Ovary (tissue), 3 donors: ENCODE measurements around the gene EEF2K.

Experiments used
- CTCF ChIP-seq, 3 donors: fragments of 450-650 bp in 2 of 3; fragments of 200-600 bp in 1 of 3; IDR thresholded peaks; one replicate each; pipeline versions ENCODE4 v1.5.1 to v1.8.0; 2016 to 2022; ENCODE audit warnings: antibody characterized with exemption in 3 of 3, mild to moderate bottlenecking in 1 of 3
- POLR2A ChIP-seq: fragments of 450-650 bp; IDR thresholded peaks from one replicate; pipeline ENCODE4 v1.6.1; 2017; ENCODE audit warnings: antibody characterized with exemption, mild to moderate bottlenecking, moderate library complexity
- donor health status: DM: no; HTN: no; CAD: no.

- TF ChIP-seq CTCF (IDR thresholded peaks at IDR 0.05), result no peak
- TF ChIP-seq POLR2A, result no peak
Measured at GRCh38 chr16:22220714-22221113, 14.6 kb downstream of the EEF2K start.
